GM18858 (cell line): Measurements from ENCODE around the gene AQP9.
"Not testable (repeated sequence)": the region's sequence is repeated elsewhere in the genome, so short reads cannot be mapped to it uniquely, and the experiment has no call there.

ENCODE experiments used
- ATAC-seq: cut with Tn5 transposase; IDR thresholded peaks from one replicate; pipeline ENCODE4 v1.9.1; 2021; ENCODE audit not compliant: unreplicated experiment

The AQP9 gene

DNA sequence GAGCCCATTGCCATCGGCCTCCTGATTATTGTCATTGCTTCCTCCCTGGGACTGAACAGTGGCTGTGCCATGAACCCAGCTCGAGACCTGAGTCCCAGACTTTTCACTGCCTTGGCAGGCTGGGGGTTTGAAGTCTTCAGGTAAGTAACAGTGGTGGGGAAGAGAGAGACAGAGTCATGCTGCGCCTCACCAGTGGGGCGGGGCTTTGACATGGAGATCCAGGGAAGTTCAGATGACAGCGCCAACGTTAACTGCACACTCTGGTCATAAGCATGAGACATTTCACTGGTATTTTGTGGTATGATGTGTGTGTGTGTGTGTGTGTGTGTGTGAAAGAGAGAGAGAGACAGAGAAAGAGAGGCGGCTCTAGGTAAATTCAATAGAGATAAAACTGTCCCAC is 41.0 kb downstream of the AQP9 start:
- ATAC-seq: no peak

DNA sequence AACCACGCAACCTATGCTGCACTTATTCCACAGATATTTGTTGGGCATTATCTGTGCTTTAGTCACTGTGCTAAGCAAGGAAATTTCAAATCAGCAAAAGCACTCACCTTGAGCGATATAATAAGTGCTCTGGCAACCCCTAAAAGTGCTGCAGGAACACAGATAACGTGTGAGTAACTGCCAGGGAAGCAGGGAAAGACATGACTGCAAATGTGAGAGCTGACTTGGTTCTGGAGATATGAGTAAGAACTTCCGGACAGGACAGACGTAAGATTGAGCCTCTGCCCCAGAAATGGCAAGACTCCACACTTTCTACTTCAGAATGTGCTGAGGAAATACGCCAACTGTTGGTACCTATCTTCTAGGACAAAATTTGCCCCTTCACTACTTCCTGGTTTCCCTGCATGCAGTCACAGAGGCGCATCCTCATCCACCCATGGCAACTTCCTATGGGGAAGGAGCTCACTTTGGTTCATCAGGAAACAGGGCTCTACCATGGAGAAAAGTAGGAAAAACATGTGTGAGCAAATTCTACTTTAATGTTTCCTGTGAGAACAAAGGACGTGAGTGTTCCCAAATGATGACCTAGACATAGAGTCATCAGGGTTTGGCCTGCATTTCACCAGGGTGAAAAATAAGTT is 41.7 kb downstream of the AQP9 start:
- ATAC-seq: no peak

DNA sequence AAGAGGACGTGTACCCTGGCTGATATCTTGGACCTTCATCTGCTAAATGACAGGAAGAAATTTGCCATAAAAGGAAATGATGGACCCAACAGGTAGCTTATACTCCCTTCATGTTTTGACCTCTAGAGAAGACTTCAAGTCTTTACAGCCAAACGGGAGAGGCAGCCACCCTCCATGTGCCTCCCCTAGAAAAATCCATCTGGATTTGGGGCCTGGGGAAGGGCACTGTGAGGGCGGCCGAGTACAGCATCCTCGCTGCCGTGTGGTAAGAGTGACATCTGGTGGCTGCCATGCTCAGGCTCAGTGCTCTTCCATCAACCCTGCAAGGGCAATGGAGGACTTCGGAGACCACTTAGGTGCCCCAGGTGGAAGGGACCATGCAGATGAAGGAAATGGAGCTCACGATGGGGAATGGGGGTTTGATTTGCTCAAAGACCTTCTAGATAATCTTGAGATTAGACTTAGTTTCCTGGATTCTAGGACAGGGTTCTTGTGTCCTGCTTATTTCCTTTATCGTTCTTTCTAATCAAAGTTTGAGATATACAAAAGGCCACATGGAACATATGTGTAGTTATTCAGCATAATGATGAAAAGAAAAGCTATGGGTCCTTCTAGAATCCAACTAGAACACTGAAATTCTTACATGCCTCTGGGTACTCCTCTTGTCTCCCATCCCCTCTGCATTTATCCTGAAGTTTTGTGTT is 44.4 kb downstream of the AQP9 start:
- no peak for ATAC-seq

DNA sequence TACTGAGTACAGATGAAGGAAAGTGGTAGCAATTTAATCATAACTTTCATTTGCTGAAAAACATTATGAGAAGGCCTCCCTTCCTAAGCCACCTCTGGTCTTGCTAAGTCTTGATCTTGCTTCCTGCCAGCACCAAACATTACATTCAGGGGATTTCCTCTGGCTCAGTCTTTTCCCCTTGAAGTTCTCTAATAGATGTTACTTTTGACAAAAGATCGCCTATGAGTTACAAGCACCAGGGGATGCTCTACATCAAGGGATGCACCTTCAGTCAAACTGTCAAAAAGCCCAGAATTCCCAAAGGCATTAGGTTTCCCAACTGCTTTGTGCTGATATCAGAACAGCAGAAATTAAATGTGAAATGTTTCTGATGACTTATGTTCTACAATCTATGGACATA is 47.3 kb downstream of the AQP9 start:
- ATAC-seq: no peak

DNA sequence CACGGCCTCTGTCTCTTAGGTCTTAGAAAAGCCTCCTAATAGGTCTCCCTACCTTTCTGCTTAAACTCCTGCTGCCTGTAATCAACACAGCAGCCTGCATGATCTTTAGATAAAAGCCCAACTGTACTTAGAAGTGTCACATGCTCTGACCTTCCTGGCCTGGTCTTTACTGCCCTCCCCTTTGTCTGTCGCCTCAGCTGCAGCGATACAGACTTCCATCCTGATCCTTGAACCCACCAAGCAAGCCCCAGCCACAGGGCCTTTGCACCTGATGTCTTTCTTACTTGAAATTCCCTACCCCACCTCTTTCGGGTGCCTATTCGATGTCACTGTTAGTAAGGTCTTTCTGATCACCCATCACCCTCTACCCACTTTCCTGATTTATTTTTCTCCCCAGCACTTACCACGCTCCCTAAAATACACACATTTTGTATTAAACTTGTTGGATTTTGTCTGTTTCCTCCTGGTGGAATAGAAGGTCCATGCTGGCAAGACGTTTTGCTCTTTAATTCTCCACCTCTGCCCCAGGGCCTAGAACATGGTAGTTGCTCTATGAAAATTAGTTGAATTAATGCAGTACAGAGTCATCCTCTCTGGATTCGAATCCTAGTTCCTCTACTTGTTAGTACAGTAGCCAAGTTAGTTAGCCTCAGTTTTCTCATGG is 51.1 kb downstream of the AQP9 start:
- ATAC-seq: no peak

DNA sequence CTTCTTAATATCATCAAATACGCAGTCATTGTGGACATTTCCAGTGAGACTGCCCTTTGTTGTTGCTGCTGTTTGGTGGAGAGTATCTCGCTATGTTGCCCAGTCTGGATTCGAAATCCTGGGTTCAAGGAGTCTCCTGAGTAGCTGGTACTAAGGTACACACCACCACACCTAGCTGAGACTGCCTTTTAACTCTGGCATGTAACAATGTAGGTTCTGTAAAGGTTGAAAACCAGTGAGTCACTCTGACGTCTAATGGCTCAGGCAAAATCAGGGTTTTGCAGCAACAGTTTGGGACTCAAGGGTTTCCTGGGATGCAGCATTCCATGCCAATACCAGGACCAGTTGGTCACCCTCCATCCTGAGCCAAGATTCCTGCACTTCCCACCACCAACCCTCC is 52.2 kb downstream of the AQP9 start:
- no peak for ATAC-seq

DNA sequence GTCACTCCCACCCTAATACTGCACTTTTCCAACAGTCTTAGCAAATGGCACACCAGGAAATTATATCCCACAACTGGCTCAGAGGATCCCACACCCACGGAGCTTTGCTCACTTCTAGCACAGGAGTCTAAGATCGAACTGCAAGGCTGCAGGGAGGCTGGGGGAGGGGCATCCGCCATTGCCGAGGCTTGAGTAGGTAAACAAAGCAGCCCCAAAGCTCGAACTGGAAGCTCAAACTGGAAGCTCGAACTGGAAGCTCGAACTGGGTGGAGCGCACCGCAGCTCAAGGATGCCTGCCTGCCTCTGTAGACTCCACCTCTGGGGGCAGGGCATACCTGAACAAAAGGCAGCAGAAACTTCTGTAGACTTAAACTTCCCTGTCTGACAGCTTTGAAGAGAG is 55.5 kb downstream of the AQP9 start:
- ATAC-seq: not testable (repeated sequence)

DNA sequence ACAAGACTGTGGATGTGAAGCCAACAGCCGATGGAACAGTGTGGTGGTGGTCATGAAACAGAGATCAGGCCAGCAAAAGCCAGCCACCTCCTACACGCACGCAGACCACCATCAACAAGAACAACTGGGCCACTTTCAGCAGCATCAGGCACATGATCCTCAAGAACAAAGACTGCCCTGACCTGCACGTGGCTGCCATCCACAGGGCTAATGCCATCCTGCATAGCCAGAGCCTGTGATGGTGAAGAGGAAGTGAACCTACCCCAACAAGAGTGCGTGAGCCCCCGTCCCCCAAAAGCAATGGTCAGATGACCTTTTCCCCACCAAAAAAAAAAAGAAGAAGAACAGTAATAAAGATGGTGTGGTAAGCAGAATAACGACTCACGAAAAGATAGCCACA is 62.6 kb downstream of the AQP9 start:
- no peak for ATAC-seq

DNA sequence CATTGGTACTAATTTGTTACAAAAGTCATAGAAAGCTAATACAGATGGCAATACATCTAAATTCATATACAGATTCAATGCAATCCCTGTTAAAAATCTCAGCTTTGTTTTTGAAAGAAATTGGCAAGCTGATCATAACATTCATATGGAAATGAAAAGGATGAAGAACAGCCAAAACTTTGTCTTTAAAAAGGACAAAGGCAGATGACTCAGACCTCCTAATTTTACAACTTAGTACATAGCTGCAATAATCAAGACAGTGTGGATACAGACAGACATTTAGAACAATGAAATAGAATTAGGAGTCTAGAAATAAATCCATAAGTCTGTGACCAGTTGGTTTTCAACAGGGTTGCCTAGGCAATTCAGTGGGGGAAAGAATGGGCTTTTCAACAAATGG is 63.3 kb downstream of the AQP9 start:
- no peak for ATAC-seq

DNA sequence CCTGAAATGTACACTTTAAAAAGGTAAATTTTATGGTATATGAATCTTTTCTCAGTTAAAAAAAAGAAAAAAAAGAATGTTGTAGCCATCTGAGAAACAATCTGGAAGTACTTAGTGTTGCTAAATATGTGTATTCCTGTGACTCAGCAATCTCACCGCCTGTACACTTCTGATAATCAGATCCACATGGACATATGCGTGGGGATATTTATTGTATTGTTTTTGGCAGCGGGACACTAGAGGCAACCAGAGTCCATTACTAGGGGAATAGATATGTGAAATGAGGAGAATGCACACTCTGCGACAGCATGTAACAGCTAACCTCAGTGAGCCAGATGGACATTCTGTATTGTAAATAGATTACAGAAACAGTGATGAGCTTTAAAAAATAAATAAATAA is 65.4 kb downstream of the AQP9 start:
- ATAC-seq: no peak

DNA sequence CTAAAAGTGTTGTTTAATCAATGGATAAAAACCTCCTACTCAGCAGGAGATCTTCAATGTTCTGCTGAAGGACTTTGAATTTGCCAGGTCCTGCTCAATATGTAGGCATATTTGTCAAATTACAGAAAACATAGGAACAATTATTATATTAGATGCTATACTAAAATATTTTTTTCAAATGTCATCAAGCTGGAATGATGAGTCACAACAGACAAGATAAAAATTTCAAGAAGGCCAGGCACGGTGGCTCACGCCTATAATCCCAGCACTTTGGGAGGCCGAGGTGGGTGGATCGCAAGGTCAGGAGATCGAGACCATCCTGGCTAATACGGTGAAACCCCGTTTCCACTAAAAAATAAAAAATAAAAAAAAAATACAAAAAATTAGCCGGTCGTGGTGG is 68.0 kb downstream of the AQP9 start:
- ATAC-seq: no peak

DNA sequence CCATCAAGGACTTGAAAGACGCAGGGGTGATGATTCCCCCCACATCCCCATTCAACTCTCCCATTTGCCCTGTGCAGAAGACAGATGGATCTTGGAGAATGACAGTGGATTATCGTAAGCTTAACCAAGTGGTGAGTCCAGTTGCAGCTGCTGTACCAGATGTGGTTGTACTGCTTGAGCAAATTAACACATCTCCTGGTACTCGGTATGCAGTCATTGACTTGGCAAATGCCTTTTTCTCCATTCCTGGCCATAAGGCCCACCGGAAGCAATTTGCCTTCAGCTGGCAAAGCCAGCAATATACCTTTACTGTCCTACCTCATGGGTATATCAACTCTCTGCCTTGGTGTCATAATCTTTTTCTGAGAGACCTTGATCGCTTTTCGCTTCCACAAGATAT is 70.0 kb downstream of the AQP9 start:
- not testable (repeated sequence) for ATAC-seq

DNA sequence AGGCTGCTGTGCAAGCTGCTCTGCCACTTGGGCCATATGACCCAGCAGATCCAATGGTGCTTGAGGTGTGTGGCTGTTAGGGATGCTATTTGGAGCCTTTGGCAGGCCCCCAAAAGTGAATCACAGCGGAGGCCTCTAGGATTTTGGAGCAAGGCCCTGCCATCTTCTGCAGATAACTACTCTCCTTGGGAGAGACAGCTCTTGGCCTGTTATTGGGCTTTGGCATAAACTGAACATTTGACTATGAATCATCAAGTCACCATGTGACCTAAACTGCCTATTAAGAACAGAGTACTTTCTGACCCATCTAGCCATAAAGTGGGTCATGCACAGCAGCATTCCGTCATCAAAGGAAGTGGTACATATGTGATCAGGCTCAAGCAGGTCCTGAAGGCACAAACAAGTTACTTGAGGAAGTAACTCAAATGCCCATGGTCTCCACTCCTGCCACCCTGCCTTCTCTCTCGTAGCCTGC is 70.9 kb downstream of the AQP9 start:
- not testable (repeated sequence) for ATAC-seq

DNA sequence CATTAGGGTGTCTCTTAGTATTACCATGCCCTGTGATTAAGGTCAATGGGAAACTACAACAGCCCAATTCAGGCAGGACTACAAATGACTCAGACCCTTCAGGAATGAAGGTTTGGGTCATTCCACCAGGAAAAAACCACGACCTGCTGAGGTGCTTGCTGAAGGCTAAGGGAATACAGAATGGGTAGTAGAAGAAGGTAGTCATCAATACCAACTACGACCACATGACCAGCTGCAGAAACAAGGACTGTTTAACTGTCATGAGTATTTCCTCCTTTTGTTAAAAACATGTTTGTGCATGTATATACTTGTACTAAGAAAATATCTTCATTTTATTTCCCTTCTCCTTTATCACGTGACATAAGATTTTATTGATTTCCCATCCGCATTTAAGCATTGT is 71.8 kb downstream of the AQP9 start:
- ATAC-seq: not testable (repeated sequence)

DNA sequence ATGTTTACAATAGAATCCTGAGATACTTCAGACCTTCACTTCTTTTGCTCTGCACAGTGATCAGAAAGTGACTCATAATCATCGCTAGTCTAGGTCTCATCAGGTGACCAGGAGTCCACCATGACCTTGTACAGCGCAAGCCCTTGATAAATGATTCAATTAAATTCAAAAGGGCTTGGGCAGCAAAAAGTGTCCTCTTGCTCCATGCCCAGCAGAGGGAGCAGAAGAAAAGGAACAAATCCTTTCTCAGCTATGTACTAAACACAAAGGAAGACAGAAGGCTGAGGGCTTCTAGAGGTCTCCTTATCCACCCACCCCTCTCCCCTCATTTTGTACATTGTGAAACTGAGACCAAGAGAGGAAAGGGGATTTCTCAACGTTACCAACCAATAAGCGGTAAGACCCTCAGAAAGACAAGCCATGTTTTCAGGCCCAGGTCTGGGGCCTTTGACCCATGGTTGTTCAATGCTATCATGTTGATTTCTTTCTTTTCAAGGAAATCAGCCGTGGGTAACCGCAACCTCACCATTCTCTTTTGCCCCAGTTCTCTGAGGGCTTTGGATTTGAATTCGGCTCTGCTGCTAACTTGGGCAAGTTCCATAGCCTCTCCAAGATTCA is 74.8 kb downstream of the AQP9 start:
- no peak for ATAC-seq

DNA sequence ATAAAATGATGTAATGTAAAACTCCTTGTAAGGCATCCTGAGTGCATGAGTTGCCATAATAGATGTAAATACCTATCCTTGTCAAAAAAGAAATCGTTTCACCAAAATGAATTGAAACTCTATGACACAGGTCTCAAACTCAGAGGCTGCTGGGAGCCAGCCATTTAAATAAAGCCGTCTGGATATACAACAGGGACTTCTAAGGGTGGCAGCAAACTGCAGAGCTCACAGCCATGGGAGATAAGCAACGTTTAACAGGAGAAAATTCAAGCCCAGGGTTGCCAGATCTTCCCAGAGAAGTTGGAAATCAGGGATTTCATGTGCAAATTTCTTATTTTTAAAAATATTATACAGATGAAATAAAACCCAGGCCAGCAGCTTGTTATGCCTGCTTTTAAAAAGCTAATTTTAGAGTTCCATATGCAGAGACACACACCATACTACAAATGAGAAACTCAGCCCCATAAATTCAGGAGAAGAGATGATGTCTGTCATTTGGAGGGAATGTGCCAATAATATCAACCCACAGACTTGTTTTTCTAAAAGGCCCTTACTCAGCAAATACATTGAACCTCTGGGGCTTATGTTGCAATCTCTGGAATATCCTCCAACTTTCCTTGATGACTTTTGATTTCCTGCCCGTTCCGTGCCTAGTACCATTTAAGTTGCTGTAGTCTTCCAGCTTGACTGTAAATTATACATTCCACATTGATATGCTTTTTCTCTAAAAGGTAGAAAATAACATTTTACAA is 75.6 kb downstream of the AQP9 start:
- no peak for ATAC-seq

DNA sequence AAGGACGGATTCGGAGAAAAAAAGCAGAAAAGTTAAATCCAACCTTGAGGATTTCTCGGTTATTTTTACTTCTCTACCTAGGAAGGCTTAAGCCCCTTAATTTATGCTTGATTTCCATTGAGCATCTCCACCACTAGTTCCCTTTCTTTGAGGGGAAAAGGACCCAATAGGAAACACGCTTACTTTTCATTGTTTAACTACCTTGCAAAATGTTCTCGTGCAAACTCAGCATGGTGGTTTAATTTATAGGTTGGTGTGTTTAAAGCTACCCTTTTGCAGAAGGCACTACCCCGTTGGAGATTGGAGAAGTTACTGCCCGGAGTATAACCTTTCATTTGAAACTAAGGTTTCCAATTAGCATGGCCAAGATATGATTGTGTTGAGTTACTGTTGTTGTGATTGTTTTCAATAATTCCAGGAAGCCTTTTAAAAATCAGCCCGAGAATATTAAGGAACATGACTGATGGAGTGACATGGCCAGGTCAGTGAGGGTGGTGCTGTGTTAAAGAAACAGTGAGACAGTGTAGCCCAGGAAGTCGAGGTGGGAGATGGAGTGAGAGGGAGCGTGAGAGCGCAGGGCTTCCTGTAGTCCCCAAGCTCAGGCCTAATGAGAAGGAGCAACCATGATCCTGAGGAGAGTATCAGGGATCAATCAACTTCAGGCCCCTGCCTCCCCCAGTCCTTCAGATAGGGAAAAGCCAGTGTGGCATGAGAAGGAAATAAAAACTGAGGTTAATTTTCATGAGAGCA is 76.6 kb downstream of the AQP9 start:
- ATAC-seq: no peak

DNA sequence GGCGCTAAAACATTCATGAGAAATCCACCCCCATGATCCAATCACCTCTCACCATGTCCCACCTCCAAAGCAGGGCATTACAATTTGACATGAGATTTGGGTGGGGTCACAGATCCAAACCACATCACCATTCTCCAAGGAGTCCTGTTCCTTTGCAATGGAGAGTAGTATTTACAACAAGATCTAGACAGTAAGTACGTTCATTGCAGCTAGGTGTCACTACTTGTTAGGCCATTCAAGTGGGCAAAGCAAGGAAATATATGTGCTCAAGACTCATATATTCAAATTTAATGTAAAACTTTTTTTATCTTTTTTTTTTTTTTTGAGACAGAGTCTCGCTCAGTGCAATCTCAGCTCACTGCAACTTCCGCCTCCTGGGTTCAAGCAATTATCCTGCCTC is 79.3 kb downstream of the AQP9 start:
- ATAC-seq: no peak

DNA sequence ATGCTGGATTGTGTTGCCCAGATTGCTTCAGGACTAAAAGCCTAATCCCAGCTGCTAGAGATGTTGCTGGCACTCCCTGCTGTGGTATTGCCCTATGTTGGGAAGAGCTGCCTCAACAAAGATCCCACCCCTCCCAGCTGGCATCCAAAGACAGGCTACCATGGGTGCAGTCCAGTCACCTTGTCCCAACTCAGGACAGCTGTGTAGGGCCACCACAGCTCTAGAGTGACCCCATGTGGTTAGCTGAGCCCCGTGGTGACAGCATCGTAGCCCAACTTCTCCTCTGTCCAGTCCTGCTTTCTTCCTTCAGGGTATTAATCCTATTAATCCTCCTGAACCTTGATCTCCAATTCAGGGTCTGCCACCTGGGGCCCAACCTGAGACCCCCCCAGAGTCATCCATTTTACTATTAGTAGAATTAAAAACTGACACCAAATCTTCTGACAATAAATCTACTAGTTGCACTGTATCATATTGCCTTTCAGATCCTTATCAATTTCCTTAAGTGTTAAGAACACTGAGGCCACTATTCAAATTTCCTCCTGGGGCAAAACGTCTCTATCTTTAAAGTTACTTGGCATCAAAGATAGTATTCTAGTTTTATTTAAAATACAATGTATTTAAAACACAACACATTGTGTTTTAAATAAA is 83.5 kb downstream of the AQP9 start:
- no peak for ATAC-seq

DNA sequence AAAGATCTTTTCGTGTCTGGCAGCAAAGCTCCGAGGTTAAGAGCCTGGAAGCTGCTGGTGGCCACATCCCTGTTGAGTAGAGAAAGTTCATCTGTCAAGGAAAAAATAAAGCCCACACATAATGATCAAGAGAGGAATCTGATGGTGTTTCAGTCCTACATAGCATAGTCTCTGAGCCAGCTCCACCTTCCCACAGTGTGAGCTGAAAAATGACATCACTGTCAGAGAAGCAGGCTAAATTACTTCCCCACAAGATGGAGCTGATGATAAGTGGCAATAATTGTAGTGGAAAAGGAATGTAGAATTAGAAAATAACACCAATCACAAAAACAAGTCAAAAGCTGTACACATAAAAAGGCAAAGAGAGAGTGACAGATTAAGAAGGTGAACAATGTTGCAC is 84.5 kb downstream of the AQP9 start:
- no peak for ATAC-seq
